ENCODE measurements around the gene FANK1.

DNA sequence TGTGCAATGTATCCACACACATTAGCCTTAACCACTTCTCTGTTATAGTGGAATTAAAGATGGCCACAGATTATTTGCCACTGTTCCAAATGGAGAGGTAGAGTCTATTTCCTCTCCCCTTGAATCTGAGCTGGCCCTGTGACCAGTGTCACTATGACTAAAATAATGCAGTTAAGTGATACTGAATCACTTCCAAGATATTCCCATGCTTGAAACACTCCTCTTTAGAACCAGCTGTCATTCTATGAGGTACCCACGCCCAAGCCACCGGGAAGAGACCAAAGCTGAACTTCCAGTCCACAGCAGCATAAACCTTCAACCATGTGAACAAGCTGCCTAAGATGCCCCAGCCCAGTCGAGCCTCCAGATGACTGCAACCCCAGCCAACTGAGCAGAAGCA, 13.2 kb upstream of the FANK1 start:
- TF ChIP-seq EZH2 (IDR thresholded peaks at IDR 0.05; ENCODE audit: insufficient read depth, poor library complexity, severe bottlenecking) (no peak), EZH2phosphoT487 (IDR thresholded peaks at IDR 0.05; ENCODE audit: insufficient read depth, low read depth) (no peak)
